Ishikawa (cell line): ENCODE measurements around the gene RNFT2.

ENCODE experiments used
- CEBPB ChIP-seq: IDR thresholded peaks from 2 replicates; pipeline ENCODE4 v1.6.1; 2012
- CREB1 ChIP-seq: IDR thresholded peaks from 2 replicates; pipeline ENCODE4 v1.6.1; 2012; ENCODE audit warnings: low read depth
- EGR1 ChIP-seq: IDR thresholded peaks from 2 replicates; pipeline ENCODE4 v1.6.1; 2012
- EP300 ChIP-seq: IDR thresholded peaks from 2 replicates; pipeline ENCODE4 v1.6.1; 2012; ENCODE audit warnings: borderline replicate concordance
- FOXM1 ChIP-seq: IDR thresholded peaks from 2 replicates; pipeline ENCODE4 v1.6.1; 2012; ENCODE audit warnings: low read depth, borderline replicate concordance
- NFIC ChIP-seq: IDR thresholded peaks from 2 replicates; pipeline ENCODE4 v1.6.1; 2012
- RAD21 ChIP-seq: IDR thresholded peaks from 2 replicates; pipeline ENCODE4 v1.6.1; 2012; ENCODE audit warnings: low read depth
- TAF1 ChIP-seq: IDR thresholded peaks from 2 replicates; pipeline ENCODE4 v1.6.1; 2012; ENCODE audit warnings: low read depth, mild to moderate bottlenecking
- TCF12 ChIP-seq: IDR thresholded peaks from 2 replicates; pipeline ENCODE4 v1.6.1; 2012; ENCODE audit warnings: low read depth
- TEAD4 ChIP-seq: IDR thresholded peaks from 2 replicates; pipeline ENCODE4 v1.6.1; 2012
- USF1 ChIP-seq: IDR thresholded peaks from 2 replicates; pipeline ENCODE4 v1.6.1; 2012
- YY1 ChIP-seq: IDR thresholded peaks from 2 replicates; pipeline ENCODE4 v1.6.1; 2012; ENCODE audit warnings: low read depth
- ZBTB7A ChIP-seq: IDR thresholded peaks from 2 replicates; pipeline ENCODE4 v1.6.1; 2012; ENCODE audit warnings: low read depth
- TF ChIP-seq, protein P1 (sequence below): IDR thresholded peaks from 2 replicates; pipeline ENCODE4 v1.6.1; 2012
- TF ChIP-seq, protein P2 (sequence below): IDR thresholded peaks from 2 replicates; pipeline ENCODE4 v1.6.1; 2012; ENCODE audit warnings: low read depth, mild to moderate bottlenecking

The RNFT2 gene

GRCh38 chr12:116876151-116876869, 138.2 kb downstream of the RNFT2 start:
- TF ChIP-seq EGR1 = no peak
- TF ChIP-seq TAF1 = no peak

DNA sequence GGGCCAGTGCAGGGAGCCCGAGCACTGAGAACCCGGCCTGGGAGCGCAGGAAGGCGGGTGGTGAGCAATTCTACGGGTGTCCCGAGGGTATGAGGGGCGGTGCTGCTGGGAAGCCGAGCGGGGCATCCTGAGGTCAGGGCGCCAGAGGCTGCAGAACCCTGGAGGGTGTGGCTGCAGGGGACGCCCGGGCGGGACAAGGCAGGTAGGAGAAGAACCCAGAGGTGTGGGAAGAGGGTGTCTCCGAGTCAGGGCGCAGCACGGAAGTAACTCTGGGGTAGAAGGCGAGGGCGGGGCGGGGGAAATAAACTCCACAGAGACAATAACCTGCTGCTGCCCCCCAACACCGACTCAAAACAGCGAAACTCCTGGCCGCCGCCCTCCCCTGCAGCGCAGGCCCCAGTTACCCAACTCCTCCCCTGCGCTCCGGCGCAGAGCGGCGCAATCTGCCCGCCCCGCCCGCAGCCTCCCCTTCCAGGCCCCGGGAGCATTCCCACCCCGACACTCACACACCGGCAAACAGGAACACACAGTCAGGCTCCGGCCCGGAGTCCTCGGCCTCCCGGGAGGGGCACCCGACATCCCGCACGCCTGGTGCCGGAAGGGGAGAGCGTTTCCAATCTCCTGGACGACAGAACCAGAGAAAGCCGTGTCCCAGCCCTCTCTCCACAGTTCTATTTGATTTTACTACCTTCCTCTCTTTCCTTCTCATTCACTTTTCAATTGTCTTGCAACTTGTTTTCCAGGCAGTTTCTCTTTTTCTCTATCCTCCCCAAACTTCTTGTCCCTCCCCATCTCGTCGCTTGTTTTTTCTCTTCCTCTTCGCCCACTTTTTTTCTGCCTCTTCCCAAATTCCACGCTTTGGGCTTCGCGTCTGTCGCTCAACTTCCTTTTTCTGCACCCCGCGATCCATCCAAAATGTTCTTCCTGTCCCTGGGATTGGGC, 140.7 kb downstream of the RNFT2 start:
- no peak for TF ChIP-seq TCF12
- TF ChIP-seq EGR1 = no peak
- TF ChIP-seq USF1 = no peak
- no peak for TF ChIP-seq TEAD4
- no peak for TF ChIP-seq CEBPB
- no peak for TF ChIP-seq CREB1
- TF ChIP-seq RAD21 = no peak
- no peak for TF ChIP-seq ZBTB7A
- no peak for TF ChIP-seq FOXM1
- TF ChIP-seq EP300 = no peak
- TF ChIP-seq, protein P1, sequence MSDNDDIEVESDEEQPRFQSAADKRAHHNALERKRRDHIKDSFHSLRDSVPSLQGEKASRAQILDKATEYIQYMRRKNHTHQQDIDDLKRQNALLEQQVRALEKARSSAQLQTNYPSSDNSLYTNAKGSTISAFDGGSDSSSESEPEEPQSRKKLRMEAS = no peak
- TF ChIP-seq YY1 = no peak
- TF ChIP-seq TAF1 = no peak
- TF ChIP-seq, protein P2, sequence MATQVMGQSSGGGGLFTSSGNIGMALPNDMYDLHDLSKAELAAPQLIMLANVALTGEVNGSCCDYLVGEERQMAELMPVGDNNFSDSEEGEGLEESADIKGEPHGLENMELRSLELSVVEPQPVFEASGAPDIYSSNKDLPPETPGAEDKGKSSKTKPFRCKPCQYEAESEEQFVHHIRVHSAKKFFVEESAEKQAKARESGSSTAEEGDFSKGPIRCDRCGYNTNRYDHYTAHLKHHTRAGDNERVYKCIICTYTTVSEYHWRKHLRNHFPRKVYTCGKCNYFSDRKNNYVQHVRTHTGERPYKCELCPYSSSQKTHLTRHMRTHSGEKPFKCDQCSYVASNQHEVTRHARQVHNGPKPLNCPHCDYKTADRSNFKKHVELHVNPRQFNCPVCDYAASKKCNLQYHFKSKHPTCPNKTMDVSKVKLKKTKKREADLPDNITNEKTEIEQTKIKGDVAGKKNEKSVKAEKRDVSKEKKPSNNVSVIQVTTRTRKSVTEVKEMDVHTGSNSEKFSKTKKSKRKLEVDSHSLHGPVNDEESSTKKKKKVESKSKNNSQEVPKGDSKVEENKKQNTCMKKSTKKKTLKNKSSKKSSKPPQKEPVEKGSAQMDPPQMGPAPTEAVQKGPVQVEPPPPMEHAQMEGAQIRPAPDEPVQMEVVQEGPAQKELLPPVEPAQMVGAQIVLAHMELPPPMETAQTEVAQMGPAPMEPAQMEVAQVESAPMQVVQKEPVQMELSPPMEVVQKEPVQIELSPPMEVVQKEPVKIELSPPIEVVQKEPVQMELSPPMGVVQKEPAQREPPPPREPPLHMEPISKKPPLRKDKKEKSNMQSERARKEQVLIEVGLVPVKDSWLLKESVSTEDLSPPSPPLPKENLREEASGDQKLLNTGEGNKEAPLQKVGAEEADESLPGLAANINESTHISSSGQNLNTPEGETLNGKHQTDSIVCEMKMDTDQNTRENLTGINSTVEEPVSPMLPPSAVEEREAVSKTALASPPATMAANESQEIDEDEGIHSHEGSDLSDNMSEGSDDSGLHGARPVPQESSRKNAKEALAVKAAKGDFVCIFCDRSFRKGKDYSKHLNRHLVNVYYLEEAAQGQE = no peak
- TF ChIP-seq NFIC = no peak

DNA sequence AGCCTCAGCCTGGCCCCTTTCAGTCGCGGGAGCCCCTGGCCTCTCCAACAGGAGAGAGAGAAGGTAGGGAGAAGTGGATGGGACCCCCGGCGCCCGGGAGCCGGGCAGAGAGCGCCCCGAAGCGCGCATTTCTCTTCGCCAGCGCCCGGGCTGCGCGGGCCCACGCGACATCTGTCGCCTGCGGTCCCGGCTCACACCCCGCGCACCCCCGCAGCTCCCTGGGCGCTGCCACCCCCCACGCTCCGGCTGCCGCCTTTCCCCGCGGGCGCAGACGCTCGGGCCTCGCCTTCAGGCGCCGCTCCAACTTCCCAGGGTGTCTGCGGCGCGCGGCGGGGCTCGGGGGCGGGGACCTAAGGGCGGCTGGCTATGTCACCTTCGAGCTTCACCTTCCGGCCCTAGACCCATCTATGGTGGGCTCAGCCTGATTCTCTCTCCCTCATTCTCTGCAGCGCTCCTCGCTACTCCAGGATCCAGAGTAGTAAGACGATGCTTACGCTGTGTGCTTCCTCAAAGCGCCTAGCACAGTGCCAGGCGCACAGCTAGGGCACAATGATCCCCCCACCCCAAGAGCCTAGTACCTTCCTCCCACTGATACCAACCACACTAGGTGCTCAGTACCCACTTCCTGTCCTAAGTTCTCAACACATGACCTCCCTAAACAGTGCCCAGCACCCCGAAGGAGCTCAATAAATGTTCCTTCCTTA, 141.5 kb downstream of the RNFT2 start:
- TF ChIP-seq FOXM1 (no peak), USF1 (no peak), CEBPB (no peak), RAD21 (no peak), EP300 (no peak), CREB1 (no peak), ZBTB7A (no peak), NFIC (no peak), YY1 (no peak), EGR1 (no peak), TEAD4 (no peak), TCF12 (no peak), TAF1 (no peak)
- TF ChIP-seq, protein P2 = no peak
- TF ChIP-seq, protein P1 = no peak

- TF ChIP-seq EGR1 (no peak), ZBTB7A (no peak), FOXM1 (no peak)
- TF ChIP-seq, protein P1 = no peak
Observed at GRCh38 chr12:116880213-116880816, 142.2 kb downstream of the RNFT2 start.
